Parathyroid adenoma (tissue), 2 donors: Measurements from ENCODE around the gene OR2W3.

Experiments used
- H2AFZ ChIP-seq: fragments of 300-600 bp; sonication (generic); one replicate; pipeline ENCODE4 v1.7.0; 2017; ENCODE audit warnings: antibody characterized with exemption, mild to moderate bottlenecking
- H3K27ac ChIP-seq: fragments of 300-600 bp; sonication (generic); one replicate; pipeline ENCODE4 v1.7.0; 2017
- H3K27me3 ChIP-seq: fragments of 300-600 bp; sonication (generic); one replicate; pipeline ENCODE4 v1.7.0; 2017; ENCODE audit warnings: low read length; ENCODE audit not compliant: control insufficient read depth, insufficient read depth
- H3K36me3 ChIP-seq: fragments of 300-600 bp; sonication (generic); one replicate; pipeline ENCODE4 v1.7.0; 2017; ENCODE audit warnings: low read length; ENCODE audit not compliant: control insufficient read depth, insufficient read depth
- H3K4me1 ChIP-seq: fragments of 300-600 bp; sonication (generic); one replicate; pipeline ENCODE4 v1.7.0; 2017; ENCODE audit warnings: control low read depth
- H3K4me2 ChIP-seq: fragments of 300-600 bp; sonication (generic); one replicate; pipeline ENCODE4 v1.7.0; 2017; ENCODE audit warnings: low read length
- H3K4me3 ChIP-seq: fragments of 300-600 bp; sonication (generic); one replicate; pipeline ENCODE4 v1.7.0; 2017; ENCODE audit warnings: low read depth, low read length
- H3K79me2 ChIP-seq: fragments of 300-600 bp; sonication (generic); one replicate; pipeline ENCODE4 v1.7.0; 2017; ENCODE audit warnings: control low read depth
- H3K9ac ChIP-seq: fragments of 300-600 bp; sonication (generic); one replicate; pipeline ENCODE4 v1.7.0; 2017; ENCODE audit warnings: mild to moderate bottlenecking
- H3K9me3 ChIP-seq: fragments of 300-600 bp; sonication (generic); one replicate; pipeline ENCODE4 v1.7.0; 2017; ENCODE audit warnings: low read length; ENCODE audit not compliant: control insufficient read depth
- CTCF ChIP-seq: fragments of 300-600 bp; sonication (generic); IDR thresholded peaks from one replicate; pipeline ENCODE4 v1.7.0; 2017; ENCODE audit warnings: antibody characterized with exemption, mild to moderate bottlenecking
- donor health status: primary hyperparathyroidism.

Gene OR2W3

DNA sequence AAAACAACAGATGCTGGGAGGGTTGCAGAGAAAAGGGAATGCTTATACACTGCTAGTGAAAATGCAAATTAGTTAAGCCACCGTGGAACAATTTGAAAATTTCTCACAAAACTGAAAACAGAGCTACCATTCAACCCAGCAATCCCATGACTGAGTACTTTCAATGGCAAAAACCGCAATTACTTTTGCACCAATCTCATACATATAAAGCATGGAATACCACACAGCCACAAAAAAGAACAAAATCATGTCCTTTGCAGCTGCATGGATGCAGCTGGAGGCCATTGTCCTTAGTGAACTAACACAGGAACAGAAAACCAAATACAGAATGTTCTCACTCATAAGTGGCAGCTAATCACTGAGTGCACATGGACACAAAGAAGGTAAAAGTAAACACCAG lies 18.4 kb downstream of the OR2W3 start:
- Histone ChIP-seq H3K79me2 (no peaks in the 10 kb centered on the region), H3K4me1 (no peaks in the 10 kb centered on the region)
- TF ChIP-seq CTCF = no peak

GRCh38 chr1:247914941-247915662 lies 19.7 kb downstream of the OR2W3 start:
- no peaks in the 10 kb centered on the region for H3K79me2 ChIP-seq
- H3K4me3 ChIP-seq = no peak overlapping the region
- H3K36me3 ChIP-seq = no peaks in the 10 kb centered on the region
- H3K27ac ChIP-seq = no peak overlapping the region
- H3K4me2 ChIP-seq = no peak overlapping the region
- no peaks in the 10 kb centered on the region for H3K9me3 ChIP-seq
- H3K9ac ChIP-seq = no peak overlapping the region
- H3K4me1 ChIP-seq = no peaks in the 10 kb centered on the region
- no peak overlapping the region for H2AFZ ChIP-seq
- no peaks in the 10 kb centered on the region for H3K27me3 ChIP-seq
- no peak for TF ChIP-seq CTCF

More for the DNA sequence above, 18.4 kb downstream of the OR2W3 start:
- H3K27me3 ChIP-seq = no peaks in the 10 kb centered on the region
- no peaks in the 10 kb centered on the region for H3K9me3 ChIP-seq
- H3K36me3 ChIP-seq = no peaks in the 10 kb centered on the region
- H3K27ac ChIP-seq = no peak overlapping the region
- H2AFZ ChIP-seq = no peak overlapping the region
- no peak overlapping the region for H3K4me3 ChIP-seq
- no peak overlapping the region for H3K4me2 ChIP-seq
- no peak overlapping the region for H3K9ac ChIP-seq

DNA sequence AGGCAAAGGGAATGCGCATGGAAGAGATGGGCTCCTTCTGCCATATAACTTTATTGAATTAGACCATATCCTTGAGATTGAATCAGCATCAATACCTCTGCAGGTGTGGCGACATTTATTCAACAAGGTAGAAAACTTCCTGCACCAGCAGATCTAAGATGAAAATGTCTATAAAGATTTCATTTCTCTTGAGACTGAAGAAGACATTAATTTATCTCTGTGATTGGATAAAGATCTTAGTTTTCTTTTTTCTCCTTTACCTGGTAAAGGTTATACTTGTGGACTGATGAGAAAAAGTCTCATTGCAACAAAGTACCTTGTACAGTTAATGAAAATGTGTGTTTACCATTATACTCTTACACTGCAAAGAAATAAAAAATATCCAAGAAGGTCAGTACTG lies 24.6 kb downstream of the OR2W3 start, which contains the start of gene OR2T8:
OR2T8 (plus strand) TSS at position 301 of the 400 bp plus-strand sequence. CDS start 766 bp downstream, outside the sequence.
- Histone ChIP-seq H3K79me2 (no peaks in the 10 kb centered on the region), H3K27ac (no peak within 1 kb of the TSS), H2AFZ (no peak within 1 kb of the TSS), H3K4me3 (no peak within 1 kb of the TSS), H3K4me2 (no peak within 1 kb of the TSS), H3K9ac (no peak within 1 kb of the TSS), H3K27me3 (no peaks in the 10 kb centered on the region), H3K9me3 (no peaks in the 10 kb centered on the region), H3K4me1 (no peaks in the 10 kb centered on the region), H3K36me3 (no peaks in the 10 kb centered on the region)
- no peak for TF ChIP-seq CTCF

GRCh38 chr1:247923941-247924340 lies 28.6 kb downstream of the OR2W3 start:
- no peaks in the 10 kb centered on the region for H3K9me3 ChIP-seq
- no peak for TF ChIP-seq CTCF
- no peak overlapping the region for H3K9ac ChIP-seq

DNA sequence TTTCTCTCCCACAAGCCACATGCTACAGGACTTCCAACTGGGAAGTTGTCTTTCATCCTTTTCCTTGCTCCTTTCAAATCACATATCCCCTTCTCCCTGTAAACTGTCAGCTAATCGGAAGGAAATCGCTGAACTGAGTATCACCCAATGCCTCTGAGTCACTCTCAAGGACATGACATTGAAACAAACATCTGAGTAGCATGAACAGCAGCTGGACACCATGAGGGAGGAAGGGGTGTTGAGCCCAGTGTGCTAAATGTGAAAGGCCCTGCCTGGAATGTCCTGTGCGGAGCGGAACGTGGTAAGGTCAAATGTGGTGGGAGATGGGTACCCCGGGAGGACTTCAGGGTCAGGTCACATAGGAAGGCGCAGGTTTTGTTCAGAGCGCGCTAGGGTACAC lies 29.5 kb downstream of the OR2W3 start, which contains the start of gene OR2AJ1:
OR2AJ1 (plus strand) TSS at position 22 of the 400 bp plus-strand sequence. CDS start 8,880 bp downstream, outside the sequence.
- Histone ChIP-seq H3K27ac (no peak within 1 kb of the TSS), H3K36me3 (no peaks in the 10 kb centered on the region), H3K27me3 (no peaks in the 10 kb centered on the region), H3K4me3 (no peak within 1 kb of the TSS), H3K9ac (no peak within 1 kb of the TSS), H3K4me2 (no peak within 1 kb of the TSS), H3K4me1 (no peaks in the 10 kb centered on the region), H3K79me2 (no peaks in the 10 kb centered on the region), H2AFZ (no peak within 1 kb of the TSS), H3K9me3 (no peaks in the 10 kb centered on the region)
- TF ChIP-seq CTCF = no peak

More at GRCh38 chr1:247923941-247924340, 28.6 kb downstream of the OR2W3 start:
- Histone ChIP-seq H3K4me2 (no peak overlapping the region), H3K4me3 (no peak overlapping the region), H3K79me2 (no peaks in the 10 kb centered on the region), H3K36me3 (no peaks in the 10 kb centered on the region), H2AFZ (no peak overlapping the region), H3K27ac (no peak overlapping the region), H3K4me1 (no peaks in the 10 kb centered on the region), H3K27me3 (no peaks in the 10 kb centered on the region)
